ENCODE measurements around the gene SFSWAP. TPM values are rescaled to one million over a fixed set of nuclear protein-coding genes. Genes with fewer than 3 reads are reported as not detected.

The SFSWAP gene
- total RNA-seq, 1 donor from 2014 or later: 46.9 TPM

DNA sequence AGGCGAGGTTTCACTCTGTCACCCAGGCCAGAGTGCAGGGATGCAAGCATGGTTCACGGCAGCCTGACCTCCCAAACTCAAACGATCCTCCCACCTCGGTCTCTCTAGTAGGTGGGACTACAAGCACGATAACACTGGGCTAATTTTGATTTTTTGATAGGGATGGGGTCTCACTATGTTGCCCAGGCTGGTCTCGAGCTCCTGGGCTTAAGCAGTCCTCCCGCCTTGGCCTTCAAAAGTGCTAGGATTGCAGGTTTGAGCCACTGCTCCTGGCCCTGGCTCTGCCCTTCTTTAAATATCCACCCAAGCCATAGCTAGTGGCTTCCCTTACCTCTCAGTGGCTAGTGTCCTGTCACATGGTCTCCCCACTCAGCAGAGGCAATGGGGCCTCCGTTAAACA, 17.8 kb downstream of the SFSWAP start:
- H3K9me3 ChIP-seq: no peaks in the 10 kb centered on the region
- DNase-seq (no peak), ATAC-seq (no peak)
- no peaks in the 10 kb centered on the region for H3K27me3 ChIP-seq (ENCODE audit: low read depth)
- no peak for TF ChIP-seq CTCF (IDR thresholded peaks at IDR 0.05)
- no peak overlapping the region for H3K4me3 ChIP-seq
- intact Hi-C loops (cut with DNase I): no loop called here
- H3K36me3 ChIP-seq: peaks cover 99% of the 10 kb centered on the region
- no peaks in the 10 kb centered on the region for H3K4me1 ChIP-seq
- H3K27ac ChIP-seq: no peak overlapping the region

DNA sequence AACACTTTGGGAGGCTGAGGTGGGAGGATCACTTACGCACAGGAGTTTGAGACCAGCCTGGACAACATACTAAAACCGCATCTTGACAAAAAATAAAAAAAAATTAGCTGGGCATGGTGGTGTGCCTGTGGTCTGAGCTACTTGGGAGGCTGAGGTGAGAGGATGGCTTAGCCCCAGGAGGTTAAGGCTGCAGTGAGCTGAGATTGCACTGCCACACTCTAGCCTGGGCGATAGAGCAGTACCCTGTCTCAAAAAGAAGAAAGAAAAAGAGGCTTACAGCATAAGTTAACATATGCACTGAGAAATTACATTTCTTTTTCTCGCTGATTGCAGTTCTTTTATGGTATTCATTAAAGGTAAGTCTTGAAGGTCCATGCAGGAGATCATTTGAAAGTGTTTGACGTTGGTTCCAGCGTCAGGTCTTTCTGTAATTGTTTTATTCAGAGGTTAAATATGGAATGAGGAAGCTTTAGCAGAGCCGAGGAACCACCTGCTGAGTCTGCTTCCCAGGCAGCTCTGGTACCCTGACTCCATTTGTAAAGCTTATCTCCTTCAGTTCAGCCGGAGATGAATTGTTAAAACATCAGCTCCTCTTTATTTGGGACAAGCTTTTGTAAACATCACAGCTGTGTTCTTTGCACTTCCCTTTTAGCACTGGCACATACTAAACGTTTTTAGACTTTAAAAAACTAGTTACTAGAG, 18.5 kb downstream of the SFSWAP start:
- ATAC-seq (no peak), DNase-seq (no peak)
- intact Hi-C loops (cut with DNase I): no loop called here
- no peak overlapping the region for H3K4me3 ChIP-seq
- H3K9me3 ChIP-seq: no peaks in the 10 kb centered on the region
- H3K4me1 ChIP-seq: no peaks in the 10 kb centered on the region
- no peak for TF ChIP-seq CTCF (IDR thresholded peaks at IDR 0.05)
- no peaks in the 10 kb centered on the region for H3K27me3 ChIP-seq (ENCODE audit: low read depth)
- H3K27ac ChIP-seq: no peak overlapping the region
- peaks cover 100% of the 10 kb centered on the region for H3K36me3 ChIP-seq

DNA sequence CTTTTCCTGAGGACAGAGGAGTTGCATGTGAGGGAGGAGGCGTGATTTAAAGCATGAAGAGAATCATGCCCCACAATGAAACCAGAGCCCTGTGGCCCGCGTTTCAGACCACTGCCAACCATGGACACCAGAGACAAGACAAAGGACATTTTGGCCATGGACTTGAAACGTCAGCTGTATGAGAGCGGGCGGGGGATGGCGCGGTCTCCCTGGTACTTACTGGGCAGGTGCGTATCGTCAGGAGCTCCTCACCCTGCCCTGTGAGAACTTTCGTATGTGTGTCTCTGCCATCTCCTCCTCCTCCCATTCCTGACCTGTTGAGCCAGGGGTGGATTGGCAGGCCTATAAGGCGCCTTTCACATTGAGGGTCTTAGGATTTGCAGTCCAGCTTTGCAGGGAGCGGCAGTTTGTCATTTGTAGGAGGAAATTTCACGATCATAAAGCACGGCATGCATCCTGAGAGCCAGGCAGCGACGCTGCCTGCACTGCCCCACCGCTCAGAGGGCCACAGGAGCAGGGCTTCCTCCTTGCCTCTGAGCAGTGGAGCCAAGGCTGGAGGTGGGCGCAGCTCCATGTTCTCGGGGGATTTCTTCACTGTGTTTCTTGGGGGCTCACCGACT, 22.2 kb downstream of the SFSWAP start:
- Histone ChIP-seq H3K4me3 (no peak overlapping the region), H3K36me3 (peaks cover 85% of the 10 kb centered on the region), H3K9me3 (no peaks in the 10 kb centered on the region), H3K4me1 (no peaks in the 10 kb centered on the region), H3K27ac (no peak overlapping the region), H3K27me3 (ENCODE audit: low read depth) (no peaks in the 10 kb centered on the region)
- TF ChIP-seq CTCF (IDR thresholded peaks at IDR 0.05): no peak
- intact Hi-C loops (cut with DNase I): no loop called here
- ATAC-seq: no peak
- no peak for DNase-seq

- no peak for DNase-seq
- no peak overlapping the region for H3K27ac ChIP-seq
- H3K4me3 ChIP-seq: no peak overlapping the region
- H3K27me3 ChIP-seq (ENCODE audit: low read depth): no peaks in the 10 kb centered on the region
- TF ChIP-seq CTCF (IDR thresholded peaks at IDR 0.05): no peak
- ATAC-seq: no peak
- H3K9me3 ChIP-seq: no peaks in the 10 kb centered on the region
- intact Hi-C loops (cut with DNase I): no loop called here
- peaks cover 78% of the 10 kb centered on the region for H3K36me3 ChIP-seq
- no peaks in the 10 kb centered on the region for H3K4me1 ChIP-seq
Observed at GRCh38 chr12:131733874-131734273, 23.0 kb downstream of the SFSWAP start.

GRCh38 chr12:131734336-131735152, 23.7 kb downstream of the SFSWAP start:
- H3K4me1 ChIP-seq: no peaks in the 10 kb centered on the region
- no peak overlapping the region for H3K4me3 ChIP-seq
- DNase-seq (no peak), ATAC-seq (no peak)
- H3K36me3 ChIP-seq: peaks cover 78% of the 10 kb centered on the region
- TF ChIP-seq CTCF (IDR thresholded peaks at IDR 0.05): no peak
- H3K27ac ChIP-seq: no peak overlapping the region
- H3K9me3 ChIP-seq: no peaks in the 10 kb centered on the region
- H3K27me3 ChIP-seq (ENCODE audit: low read depth): no peaks in the 10 kb centered on the region
- intact Hi-C loops (cut with DNase I): no loop called here
